Left colon (tissue), 2 donors: ENCODE measurements around the gene PCDHB12. TPM values are rescaled to one million over a fixed set of nuclear protein-coding genes. Genes with fewer than 3 reads are reported as not detected.
"Not testable (repeated sequence)": the region's sequence is repeated elsewhere in the genome, so short reads cannot be mapped to it uniquely, and the experiment has no call there.

ENCODE experiments used
- ATAC-seq: fragments of 200-7000 bp; cut with Tn5 transposase; one replicate; pipeline ENCODE4 v1.9.1; 2020; ENCODE audit warnings: mild to moderate bottlenecking, moderate library complexity
- DNase-seq, 2 donors: peaks; one replicate each; pipeline ENCODE4 v3.0.0-alpha.2; 2020
- intact Hi-C, 2 donors: fragments of 100-400 bp; cut with DNase I in 1 of 2; cut with micrococcal nuclease in 1 of 2; formaldehyde crosslinking; loops; one replicate each; pipeline versions ENCODE4 v1.11.2 to v1.14.0; 2022; cut with DNase I, micrococcal nuclease
- total RNA-seq, 2 donors: library from RNA; stranded (reverse); fragmentation: NEBNext Ultra II Directional; extraction: Animal tissue kit (Norgen Biotek cat#: 25700); gene quantifications; one replicate each; pipeline ENCODE4 v1.2.1, GENCODE V29; 2021
- donor health status: DM: no; HTN: no; CAD: no.
- donor health status: DM: yes; HTN: yes; CAD: no.

Gene PCDHB12
- total RNA-seq, 2 donors from 2014 or later: 0.24 to 0.42 TPM

DNA sequence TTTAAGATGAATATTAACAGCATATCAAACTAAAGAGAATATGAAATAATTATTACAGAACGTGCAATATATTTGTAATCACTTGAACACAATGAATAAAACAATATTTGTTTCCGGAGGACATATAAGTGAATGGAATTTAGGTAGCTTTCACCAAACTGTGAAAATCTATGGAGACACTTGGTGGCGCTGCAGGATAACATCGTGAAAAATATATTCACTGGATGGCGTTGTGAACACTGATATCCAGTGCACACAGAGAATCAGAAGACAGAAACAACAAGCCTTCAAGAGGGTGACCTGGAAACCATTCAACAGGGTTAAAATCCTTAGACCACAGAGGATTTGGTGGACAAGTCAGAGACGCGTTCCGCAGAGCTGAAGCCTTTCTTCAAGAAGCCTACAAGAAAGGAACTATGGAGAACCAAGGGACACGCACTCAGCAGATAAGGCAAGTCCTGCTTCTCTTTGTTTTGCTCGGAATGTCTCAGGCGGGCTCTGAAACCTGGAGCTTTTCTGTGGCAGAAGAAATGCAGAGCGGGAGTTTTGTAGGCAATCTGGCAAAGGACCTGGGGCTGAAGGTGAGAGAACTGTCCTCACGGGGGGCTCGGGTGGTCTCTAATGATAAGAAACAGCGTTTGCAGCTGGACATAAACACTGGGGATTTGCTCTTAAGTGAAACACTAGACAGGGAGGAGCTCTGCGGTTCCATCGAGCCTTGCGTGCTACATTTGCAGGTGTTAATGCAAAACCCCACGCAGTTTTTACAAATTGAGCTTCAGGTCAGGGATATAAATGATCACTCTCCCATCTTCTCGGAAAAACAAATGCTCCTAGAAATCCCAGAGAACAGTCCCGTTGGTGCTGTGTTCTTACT lies 8.9 kb upstream of the PCDHB12 start, which contains the start of gene PCDHB11:
Gene PCDHB11 (plus strand): TSS at position 269 of the 877 bp plus-strand sequence. CDS start 148 bp downstream, at position 417.
- intact Hi-C loops: no loop called here
- DNase-seq (no peak), ATAC-seq (no peak)

- DNase-seq, intact Hi-C loops, ATAC-seq: not testable (repeated sequence)
Observed at GRCh38 chr5:141201126-141201525, 7.4 kb upstream of the PCDHB12 start.

GRCh38 chr5:141201646-141202045 lies 6.9 kb upstream of the PCDHB12 start:
- ATAC-seq, intact Hi-C loops, DNase-seq: not testable (repeated sequence)

GRCh38 chr5:141210281-141210680 lies 1.8 kb downstream of the PCDHB12 start:
- DNase-seq, intact Hi-C loops, ATAC-seq: not testable (repeated sequence)

DNA sequence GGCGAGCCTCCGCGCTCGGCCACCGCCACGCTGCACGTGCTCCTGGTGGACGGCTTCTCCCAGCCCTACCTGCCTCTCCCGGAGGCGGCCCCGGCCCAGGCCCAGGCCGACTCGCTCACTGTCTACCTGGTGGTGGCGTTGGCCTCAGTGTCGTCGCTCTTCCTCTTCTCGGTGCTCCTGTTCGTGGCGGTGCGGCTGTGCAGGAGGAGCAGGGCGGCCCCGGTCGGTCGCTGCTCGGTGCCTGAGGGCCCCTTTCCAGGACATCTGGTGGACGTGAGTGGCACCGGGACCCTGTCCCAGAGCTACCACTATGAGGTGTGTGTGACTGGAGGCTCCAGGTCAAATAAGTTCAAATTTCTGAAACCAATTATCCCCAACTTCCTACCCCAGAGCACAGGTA lies 2.3 kb downstream of the PCDHB12 start:
- not testable (repeated sequence) for DNase-seq, ATAC-seq

DNA sequence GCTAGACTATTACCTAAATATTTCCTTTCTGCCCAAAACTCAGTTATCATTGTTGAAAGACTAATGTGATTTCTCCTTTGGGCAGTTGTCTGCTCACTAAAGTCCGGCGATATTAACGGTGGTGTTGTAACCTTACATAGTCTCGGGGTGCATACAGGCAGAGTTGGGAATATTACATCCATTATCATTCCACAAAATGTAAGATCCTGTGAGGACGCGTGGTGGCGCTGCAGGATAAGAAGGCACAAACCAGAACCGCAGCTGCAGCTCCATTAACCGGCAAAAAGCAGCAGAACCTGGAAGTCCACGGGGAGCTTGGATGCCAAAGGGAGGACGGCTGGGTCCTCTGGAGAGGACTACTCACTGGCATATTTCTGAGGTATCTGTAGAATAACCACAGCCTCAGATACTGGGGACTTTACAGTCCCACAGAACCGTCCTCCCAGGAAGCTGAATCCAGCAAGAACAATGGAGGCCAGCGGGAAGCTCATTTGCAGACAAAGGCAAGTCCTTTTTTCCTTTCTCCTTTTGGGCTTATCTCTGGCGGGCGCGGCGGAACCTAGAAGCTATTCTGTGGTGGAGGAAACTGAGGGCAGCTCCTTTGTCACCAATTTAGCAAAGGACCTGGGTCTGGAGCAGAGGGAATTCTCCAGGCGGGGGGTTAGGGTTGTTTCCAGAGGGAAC lies 5.3 kb downstream of the PCDHB12 start, which contains the start of gene PCDHB13:
Gene PCDHB13 (plus strand): TSS at position 264 of the 684 bp plus-strand sequence. CDS start 205 bp downstream, at position 469.
- ATAC-seq (peak; percentile 49), DNase-seq (peak in 1 of 2 donors; percentile 45)
- intact Hi-C loops: not testable (repeated sequence)

More for the DNA sequence above, 2.3 kb downstream of the PCDHB12 start:
- intact Hi-C loops: not testable (repeated sequence)

GRCh38 chr5:141214583-141214982 lies 6.1 kb downstream of the PCDHB12 start:
- intact Hi-C loops, DNase-seq, ATAC-seq: not testable (repeated sequence)

- ATAC-seq, DNase-seq, intact Hi-C loops: not testable (repeated sequence)
Observed at GRCh38 chr5:141215504-141215903, 7.0 kb downstream of the PCDHB12 start.

GRCh38 chr5:141216035-141216434 lies 7.5 kb downstream of the PCDHB12 start:
- DNase-seq, ATAC-seq, intact Hi-C loops: not testable (repeated sequence)

- ATAC-seq: no peak
- intact Hi-C loops: no loop called here
- DNase-seq: no peak
Observed at GRCh38 chr5:141223112-141223783, 14.7 kb downstream of the PCDHB12 start, which contains the start of gene PCDHB14. TSS of gene PCDHB14 (plus strand) at chr5:141223343. CDS start at chr5:141223506, 163 bp downstream.

DNA sequence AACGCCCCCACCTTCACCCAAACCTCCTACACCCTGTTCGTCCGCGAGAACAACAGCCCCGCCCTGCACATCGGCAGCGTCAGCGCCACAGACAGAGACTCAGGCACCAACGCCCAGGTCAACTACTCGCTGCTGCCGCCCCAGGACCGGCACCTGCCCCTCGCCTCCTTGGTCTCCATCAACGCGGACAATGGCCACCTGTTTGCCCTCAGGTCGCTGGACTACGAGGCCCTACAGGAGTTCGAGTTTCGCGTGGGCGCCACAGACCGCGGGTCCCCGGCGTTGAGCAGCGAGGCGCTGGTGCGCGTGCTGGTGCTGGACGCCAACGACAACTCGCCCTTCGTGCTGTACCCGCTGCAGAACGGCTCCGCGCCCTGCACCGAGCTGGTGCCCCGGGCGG lies 16.3 kb downstream of the PCDHB12 start:
- DNase-seq, intact Hi-C loops, ATAC-seq: not testable (repeated sequence)

- ATAC-seq: not testable (repeated sequence)
Observed at GRCh38 chr5:141225421-141225820, 16.9 kb downstream of the PCDHB12 start.

DNA sequence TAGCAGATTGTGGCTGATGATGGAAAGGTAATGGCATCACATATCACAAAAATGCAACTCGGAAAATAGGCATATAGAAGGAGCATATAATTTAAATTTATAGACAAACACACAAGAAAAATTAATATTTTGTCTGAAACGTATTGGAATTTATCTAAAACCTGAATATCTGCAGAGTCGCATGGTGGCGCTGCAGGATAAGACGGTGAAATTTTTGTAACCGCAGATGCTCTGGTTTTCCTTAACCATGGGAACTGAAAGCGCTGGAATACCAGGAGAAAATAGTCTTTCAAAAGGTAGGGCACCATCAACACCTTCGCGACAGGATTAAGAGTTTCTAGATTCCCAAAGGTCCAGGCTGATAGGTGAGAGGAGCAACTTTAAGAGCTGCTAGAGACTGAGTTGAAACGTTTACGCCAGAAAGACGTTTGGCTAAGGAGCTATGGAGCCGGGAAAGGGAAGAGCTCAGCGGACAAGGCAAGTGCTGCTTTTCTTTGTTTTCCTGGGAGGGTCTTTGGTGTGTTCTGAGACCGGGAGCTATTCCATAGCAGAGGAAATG lies 25.7 kb downstream of the PCDHB12 start:
- ATAC-seq (no peak), DNase-seq (no peak)
- intact Hi-C loops: no loop called here

More at GRCh38 chr5:141225421-141225820, 16.9 kb downstream of the PCDHB12 start:
- intact Hi-C loops, DNase-seq: not testable (repeated sequence)

GRCh38 chr5:141235922-141236321 lies 27.4 kb downstream of the PCDHB12 start:
- intact Hi-C loops, ATAC-seq: not testable (repeated sequence)

DNA sequence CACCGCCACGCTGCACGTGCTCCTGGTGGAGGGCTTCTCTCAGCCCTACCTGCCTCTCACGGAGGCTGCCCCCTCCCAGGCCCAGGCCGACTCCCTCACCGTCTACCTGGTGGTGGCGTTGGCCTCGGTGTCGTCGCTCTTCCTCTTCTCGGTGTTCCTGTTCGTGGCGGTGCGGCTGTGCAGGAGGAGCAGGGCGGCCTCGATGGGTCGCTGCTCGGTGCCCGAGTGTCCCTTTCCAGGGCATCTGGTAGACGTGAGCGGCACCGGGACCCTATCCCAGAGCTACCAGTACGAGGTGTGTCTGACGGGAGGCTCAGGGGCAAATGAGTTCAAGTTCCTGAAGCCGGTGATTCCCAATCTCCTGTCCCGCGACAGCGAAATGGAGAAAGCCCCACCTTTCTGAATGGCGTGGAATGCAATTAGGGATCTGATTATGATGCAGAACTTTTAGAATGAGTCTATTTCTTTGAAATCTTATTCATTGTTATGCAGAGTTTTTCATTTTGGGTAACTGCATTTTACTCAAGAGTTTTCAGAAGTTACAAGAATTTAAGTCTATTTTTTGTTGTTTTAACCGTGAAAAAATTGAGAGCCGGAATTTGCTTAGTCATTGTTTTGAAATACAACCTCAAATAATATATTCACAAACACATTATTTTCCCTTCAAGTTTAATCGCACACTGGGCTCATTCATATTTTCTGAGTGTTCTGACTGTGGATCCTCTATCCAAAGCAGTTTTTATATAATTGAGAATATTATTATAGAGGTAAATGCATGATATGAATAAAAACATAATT lies 28.2 kb downstream of the PCDHB12 start:
- DNase-seq (no peak), ATAC-seq (no peak)
- intact Hi-C loops: no loop called here

More at GRCh38 chr5:141235922-141236321, 27.4 kb downstream of the PCDHB12 start:
- not testable (repeated sequence) for DNase-seq

DNA sequence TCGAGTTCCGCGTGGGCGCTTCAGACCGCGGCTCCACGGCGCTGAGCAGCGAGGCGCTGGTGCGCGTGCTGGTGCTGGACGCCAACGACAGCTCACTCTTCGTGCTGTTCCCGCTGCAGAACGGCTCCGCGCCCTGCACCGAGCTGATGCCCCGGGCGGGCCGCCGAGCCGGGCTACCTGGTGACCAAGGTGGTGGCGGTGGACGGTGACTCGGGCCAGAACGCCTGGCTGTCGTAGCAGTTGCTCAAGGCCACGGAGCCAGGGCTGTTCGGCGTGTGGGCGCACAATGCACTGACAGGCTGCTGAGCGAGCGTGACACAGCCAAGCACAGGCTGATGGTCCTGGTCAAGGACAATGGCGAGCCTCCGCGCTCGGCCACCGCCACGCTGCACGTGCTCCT lies 33.0 kb downstream of the PCDHB12 start:
- intact Hi-C loops: no loop called here
- DNase-seq: no peak
- no peak for ATAC-seq

DNA sequence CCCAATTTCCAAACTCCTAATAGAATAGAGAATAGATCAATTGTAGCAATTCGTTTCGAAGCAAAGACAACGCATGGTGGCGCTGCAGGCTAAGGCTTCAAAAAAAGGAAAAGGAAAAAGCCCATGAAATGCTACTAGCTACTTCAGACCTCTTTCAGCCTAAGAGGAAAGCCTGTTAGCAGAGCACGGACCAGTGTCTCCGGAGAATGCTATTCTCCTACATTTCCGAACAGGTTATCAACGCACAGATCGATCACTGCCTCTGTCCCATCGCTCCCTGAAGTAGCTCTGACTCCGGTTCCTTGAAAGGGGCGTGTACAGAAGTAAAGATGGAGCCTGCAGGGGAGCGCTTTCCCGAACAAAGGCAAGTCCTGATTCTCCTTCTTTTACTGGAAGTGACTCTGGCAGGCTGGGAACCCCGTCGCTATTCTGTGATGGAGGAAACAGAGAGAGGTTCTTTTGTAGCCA lies 36.8 kb downstream of the PCDHB12 start, which contains the start of gene PCDHB15:
Gene PCDHB15 (plus strand): TSS at position 146 of the 468 bp plus-strand sequence. CDS start 184 bp downstream, at position 330.
- intact Hi-C loops: no loop called here

More for the DNA sequence above, 36.8 kb downstream of the PCDHB12 start, which contains the start of gene PCDHB15:
- DNase-seq: peak in 1 of 2 donors; percentile 12
- ATAC-seq: no peak
